NCI-H1417 (cell line): ENCODE measurements around the gene SDHA.
A peak's percentile ranks its signal among the peaks of the same experiment; 100 is the strongest.
"Not testable (repeated sequence)": the region's sequence is repeated elsewhere in the genome, so short reads cannot be mapped to it uniquely, and the experiment has no call there.

Source experiments
- DNase-seq, 3 experiments: peaks; one replicate each; lab custom pipeline; 2025; lab: John Stamatoyannopoulos, UW

SDHA gene

DNA sequence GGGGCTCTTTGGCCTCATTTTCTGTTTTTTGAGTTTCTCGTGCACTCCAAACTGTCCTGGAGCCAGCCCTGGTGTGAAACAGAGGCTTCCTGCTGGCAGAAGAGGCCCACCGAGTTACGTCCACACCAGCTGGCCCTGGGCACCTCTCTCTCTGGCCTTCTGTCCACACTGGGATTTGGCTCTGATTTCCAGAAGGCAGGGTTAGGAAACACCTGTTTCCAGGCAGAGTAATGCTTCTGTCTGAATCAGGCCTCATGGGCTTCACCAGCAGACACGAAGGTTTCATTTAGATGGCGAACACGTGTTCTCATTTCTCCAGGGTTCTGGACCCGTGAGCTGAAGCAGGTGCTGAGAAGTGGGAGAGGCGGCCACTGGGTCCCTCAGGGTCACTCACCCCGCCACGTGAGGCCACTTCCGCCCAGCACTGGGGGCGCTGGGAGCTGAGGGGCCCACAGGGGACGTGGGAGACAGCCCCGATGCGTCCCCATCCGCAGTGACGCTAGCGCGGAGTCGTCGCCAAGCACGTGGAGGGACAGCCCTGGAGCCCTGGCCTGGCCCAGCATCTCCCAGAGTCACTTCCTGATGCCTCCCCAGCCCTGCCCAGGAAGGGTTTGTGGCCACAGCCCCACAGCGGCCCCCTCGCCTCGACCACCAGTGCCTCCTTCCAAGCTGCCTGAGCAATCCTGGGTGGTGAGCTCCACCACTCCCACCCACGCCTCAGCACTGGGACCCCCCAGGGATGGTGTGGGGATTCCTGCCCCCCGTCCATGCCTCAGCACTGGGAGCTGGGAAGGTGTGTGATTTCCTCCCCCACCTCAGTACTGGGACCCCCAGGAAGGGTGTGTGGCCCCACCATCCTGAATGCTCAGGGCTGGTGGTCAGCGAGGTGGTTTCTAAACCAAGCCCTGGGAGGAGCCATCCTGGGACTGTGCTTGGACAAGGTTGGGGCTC, 31.8 kb upstream of the SDHA start:
- no peak for DNase-seq

DNA sequence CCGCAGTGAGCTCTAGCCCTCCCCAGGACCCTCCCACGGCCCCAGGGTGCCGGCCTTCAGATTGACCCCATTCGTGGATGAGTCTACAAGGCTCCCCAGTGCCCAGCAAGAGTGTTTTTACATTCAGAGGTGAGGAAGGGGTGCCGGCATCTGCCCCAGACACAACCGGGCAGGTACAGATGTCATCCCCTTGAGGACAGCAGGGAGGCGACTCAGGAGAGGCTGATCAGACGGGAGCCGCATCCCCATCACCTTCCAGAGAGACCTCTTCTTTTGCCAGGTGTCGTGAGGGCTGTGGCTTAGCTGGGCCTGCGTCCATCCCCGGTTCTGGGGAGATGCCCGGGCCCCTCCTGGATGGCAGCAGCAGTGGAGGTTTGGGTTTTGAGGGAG, 31.1 kb upstream of the SDHA start:
- DNase-seq, result no peak

DNA sequence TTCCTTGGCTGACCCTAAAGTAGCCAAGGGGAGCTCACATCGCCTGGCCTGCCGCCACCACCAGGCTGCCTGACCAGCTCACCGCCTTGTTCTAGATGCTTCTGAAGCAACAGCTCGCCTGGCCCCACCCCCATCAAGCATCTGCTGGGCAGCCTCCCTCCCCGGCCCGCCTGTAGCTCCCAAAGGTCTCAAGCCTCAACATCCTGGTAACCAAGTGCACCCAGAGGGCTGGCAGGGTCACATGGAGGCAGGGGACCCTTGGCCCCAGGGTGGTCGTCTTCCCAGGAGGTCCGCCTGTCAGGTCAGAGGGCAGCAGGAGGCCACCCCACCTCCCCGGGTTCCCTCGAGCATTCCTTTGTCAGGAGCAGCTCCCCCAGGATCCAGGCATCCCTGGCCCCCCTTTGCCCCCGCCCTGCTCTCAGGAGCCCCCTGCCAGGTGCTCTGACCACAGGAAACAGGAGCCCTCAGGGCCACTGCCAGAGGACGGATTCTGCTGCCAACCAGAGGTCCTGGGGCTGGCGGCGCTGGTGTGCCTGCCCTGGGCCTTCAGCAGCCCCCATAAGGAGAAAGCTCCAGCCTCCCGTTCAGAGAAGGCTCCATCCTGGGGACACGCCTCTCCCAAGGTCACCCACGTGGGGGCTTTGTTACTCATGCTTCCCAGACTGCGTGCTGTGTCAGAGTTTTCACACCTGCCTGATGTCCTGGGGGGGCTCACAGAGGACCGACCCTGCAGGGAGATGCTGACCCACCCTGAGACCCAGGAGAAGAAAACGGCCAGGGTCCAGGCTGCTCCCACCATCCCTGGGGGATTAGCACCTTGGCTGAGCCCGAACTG, 30.3 kb upstream of the SDHA start:
- DNase-seq, result no peak

DNA sequence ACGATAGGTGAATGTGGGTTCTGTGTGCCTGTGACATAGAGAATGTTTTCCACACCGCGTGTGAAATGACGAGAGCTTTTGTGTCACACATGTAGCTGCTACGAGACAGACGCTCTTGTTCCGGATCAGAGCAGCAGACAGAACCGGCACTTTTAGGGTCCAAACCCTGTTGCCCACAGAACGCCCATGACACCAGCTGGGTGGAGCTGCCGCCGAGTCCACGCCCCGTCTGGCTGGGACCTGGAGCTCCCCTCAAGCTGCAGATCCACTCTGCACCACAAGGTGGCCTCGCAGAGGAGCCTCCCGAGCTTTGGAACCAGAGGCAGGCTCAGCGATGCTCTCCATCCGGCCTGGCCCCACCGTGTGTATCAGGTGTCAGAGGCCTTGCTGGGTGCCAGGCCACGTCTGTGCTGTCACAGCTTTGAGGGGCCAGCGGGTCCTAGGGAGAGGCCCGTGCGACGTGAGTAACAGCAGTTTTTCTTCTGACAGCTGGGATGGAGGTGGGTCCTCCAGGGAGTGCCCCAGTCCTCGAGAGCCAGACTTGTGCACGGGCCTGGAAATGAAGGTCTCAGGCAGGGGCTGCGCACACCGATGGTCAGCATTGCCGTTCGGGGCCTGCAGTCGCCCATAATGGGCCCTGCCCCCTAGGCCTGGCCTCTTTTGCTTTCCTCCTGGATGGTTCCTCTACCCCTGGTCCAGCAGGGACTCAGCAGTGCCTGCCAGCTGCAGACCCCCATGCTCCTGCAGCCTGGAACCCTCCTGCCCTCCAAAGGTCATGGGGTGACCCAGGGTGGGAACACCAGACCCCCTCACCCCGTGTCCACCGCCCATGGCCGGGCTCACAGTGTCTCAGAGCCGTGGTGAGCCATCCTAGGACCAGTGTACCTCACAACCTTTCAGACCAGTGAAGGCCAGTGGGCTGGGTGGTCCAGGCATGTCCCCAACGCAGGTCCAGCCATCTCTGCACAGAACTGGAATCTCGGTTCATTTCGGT, 29.3 kb upstream of the SDHA start:
- peak; percentile 85 to 94 (median 93) for DNase-seq

DNA sequence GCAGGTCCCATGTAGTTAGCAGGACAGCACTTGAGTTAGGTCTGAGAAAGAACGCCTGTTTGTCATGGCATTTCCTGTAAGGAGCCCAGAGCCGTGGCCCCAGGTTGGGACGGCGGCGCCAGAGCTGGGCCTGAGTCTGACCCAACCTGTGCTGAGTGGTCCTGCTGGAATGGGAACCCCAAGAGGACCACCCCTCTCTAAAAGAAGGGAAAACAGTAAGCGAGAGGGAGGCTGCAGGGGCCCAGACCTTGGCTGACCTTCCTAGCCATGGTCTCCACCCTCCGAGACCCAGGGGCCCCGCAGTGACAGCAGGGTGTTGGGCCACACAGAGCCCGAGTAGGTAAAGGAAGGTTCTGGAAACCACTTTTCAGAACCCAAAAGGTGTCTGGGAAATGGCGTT, 28.6 kb upstream of the SDHA start:
- DNase-seq, result no peak

DNA sequence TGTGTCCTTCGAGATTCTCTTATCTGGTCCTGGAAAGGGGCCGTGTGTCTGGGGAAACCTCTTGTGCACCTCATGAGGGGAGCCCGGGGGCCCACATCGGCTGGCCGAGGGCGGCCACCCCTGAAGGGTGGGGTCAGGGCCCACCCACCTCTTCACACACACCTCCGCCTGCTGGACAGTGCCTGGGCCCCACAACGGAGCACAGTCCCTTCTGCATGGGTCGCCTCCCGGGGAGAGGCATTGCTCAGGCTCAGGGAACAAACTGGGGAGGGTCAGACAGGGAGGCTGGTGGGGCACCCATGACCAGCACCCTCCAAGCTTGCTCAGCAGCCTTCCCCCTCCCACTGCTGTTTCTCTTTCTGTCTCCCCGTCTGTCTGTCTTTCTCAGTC, 28.1 kb upstream of the SDHA start:
- DNase-seq, result no peak

DNA sequence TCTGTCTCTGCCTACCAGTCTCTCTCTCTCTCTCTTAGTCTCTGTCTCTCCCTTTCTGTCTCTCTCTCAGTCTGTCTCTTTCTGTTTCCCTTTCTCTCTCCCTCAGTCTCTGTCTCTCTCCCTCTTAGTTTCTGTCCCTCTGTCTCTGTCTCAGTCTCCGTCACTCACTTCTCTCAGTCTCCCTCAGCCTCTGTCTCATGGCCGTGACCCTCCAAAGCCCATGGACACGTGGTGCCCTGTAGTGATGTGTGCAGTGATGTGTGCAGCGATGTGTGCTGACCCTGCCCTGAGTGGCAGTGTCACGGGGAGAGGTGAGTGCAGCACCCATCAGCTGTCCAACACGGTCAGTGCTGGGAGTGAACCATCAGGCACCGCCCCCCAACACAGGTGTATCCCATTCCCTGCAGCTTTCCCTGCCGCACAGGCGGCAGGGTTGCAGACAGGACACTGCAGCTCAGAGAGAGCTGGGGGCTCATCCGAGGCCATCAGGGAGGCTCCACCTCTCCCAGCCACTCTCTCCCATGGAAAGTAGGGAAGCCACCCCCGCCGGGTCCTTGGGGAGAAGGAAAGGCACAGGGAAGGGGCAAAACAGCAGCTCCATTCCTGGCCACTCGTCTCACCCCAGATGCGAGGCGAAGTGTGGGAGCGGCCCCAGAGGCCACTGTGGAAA, 27.6 kb upstream of the SDHA start:
- DNase-seq, result no peak

DNA sequence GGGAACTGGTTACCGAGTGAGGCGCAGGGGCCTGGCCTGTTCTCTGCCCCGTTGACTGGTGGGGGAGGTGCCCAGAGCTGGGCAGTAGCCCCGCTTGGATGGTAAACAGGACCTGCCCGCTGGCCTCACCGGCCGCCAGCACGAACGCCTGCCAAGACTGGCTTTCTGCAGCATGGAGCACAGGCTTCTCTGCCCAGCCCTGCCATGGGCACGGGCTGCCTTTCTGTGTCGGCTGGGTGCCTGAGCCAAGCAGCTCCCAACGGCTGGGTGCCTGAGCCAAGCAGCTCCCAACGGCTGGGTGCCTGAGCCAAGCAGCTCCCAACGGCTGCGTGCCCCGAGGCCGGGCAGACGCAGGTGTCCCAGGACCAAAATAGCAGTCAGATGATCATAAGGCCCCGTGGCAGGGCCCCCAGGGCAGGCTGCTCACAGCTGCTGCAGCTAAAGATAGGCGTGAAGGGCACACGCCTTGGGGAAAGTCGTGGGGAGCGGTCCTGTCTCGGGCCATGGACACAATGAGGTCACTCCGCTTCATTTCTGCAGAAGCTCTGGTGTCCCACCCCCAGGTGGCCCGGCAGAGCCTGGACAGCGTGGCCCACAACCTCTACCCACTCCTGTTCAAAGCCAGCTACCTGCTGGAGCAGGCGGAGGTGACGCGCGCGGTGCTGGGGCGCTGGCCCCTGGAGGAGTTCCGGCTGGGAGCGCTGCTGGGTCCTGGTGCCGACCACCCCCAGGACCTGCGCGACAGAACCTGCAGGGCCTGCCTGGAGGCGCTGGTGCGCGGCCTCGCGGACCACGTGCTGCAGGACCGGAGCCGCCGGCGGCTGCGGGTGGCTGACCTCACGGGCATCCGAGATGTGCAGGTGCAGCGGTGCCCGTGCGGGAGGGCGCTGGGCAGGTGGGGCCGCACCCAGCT, 26.8 kb upstream of the SDHA start, which contains the start of gene LRRC14B:
Gene LRRC14B, plus strand, starts transcription at position 460 of the 913 bp plus-strand sequence. Its CDS starts 44 bp downstream, at position 504.
- DNase-seq, result peak in 2 of 3 experiments; percentile 85 to 86

- peak in 1 of 3 experiments; percentile 44 for DNase-seq
Observed at GRCh38 chr5:191949-192690, 26.0 kb upstream of the SDHA start.

- DNase-seq, result no peak
Observed at GRCh38 chr5:192691-192969, 25.5 kb upstream of the SDHA start.

DNA sequence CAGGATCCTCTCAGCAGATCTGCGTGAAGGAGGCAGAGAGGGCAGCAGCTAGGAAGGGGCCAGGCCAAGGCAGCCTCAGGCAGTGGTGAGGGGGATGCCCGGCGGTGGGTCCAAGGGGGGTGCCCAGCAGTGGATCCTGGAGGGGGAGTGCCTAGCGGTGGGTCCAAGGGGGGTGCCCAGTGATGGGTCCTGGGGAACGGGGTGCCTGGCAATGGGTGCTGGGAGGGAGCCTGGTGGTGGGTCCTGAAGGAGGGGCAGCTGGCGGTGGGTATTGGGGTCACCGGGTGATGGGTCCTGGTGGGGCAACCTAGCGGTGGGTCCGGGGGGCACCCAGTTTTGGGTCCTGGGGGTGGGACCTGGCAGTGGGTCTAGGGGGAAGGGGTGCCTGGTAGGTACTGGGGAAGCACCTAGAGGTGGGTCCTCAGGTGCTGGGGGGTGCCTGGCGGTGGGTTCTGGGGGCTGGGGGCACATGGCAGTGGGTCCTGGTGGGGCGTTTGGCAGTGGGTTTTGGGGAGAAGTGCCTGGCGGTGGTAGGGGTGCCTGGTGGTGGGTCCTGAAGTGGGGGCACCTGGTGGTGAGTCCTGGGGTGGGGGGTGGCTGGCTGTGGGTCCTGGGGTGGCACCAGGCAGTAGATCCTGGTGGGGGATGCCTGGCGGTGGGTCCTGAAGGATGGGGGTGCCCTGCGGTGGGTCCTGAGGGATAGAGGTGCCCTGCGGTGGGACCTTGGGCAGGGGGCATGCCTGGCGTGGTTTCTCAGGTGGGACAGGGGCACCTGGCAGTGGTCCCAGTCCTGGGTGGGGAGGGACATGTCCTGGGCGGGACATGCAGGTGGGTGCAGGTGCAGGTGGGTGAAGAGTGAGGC, 24.9 kb upstream of the SDHA start:
- no peak for DNase-seq

DNA sequence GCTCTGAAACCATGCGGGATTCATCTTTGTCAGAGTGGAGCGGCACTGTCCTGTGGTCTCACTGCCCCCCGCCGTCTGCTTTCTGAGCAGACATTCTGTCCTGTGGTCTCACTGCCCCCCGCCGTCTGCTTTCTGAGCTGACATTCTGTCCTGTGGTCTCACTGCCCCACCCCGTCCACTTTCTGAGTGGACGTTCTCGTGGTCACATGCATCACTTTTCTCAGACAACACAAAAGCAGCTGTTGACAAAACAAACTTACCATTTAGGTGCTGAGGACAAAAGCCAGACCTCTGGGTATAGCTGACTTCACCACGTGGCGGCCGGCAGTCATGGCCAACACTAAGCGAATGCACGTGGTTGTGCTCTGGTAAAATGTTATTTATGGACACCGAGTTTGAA, 24.0 kb upstream of the SDHA start:
- no peak for DNase-seq

GRCh38 chr5:194603-195209, 23.4 kb upstream of the SDHA start:
- no peak for DNase-seq

- DNase-seq, result no peak
Observed at GRCh38 chr5:195401-196160, 22.5 kb upstream of the SDHA start.

- DNase-seq, result no peak
Observed at GRCh38 chr5:196350-196749, 21.8 kb upstream of the SDHA start.

DNA sequence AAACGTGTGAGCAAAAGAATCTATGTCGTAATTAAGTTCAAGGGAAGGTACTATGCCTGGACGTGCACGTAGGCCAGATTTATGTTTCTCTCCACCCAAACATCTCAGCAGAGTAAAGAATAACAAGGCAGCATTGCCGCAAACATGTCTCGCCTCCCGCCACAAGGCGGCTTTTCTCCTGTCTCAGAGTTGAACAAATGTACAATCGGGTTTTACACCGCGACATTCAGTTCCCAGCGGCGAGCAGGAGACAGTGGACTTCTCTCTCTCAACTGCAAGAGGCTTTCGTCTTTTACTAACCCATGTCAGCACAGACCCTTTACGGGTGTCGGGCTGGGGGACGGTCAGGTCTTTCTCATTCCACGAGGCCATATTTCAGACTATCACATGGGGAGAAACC, 21.1 kb upstream of the SDHA start:
- not testable (repeated sequence) for DNase-seq

GRCh38 chr5:197892-198489, 20.1 kb upstream of the SDHA start:
- no peak for DNase-seq
